HG03064 (cell line): ENCODE results near the gene SORCS3.

Experiments
- ATAC-seq: cut with Tn5 transposase; IDR thresholded peaks from one replicate; pipeline ENCODE4 v1.9.1; 2021; ENCODE audit warnings: low read depth; ENCODE audit not compliant: unreplicated experiment

SORCS3 gene

DNA sequence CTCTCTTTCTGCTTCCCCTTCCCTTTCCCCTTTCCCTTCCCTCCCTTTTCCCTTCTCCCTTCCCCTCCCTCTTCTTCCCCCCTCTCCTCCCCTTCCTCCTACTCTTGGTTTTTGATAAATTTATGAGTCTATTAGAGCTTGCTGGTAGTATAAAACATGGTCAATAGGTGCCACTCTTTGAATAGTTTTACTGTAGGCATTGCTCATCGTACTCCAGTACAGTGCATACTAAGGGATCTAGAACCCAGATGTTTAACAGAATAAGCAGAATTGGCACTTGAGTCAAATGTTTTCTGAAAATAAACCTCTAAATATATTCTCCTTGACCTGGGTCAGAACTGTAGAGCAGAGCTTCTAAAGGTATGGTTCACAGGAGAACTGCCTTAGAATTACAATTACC lies 126.7 kb downstream of the SORCS3 start:
- ATAC-seq = no peak

DNA sequence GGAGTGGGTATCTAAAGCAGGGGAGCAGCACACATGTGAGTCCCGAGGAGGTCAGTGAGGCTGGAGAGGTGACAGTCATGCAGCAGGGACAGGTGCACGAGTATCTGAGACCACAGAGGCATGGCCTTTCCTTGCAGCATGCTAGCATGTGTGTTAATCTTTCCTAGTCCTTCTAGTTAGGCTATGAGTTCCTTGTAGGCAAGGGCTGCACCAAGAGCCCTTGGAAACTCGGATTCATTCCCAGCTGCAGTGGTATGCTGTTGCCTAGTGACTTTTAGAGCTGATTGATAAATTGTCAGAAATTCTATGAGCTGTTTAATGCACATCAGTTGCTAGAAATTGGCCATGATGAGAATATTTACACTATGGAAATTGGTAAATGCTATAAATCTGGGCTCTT lies 132.0 kb downstream of the SORCS3 start:
- no peak for ATAC-seq

GRCh38 chr10:104774234-104774633 lies 133.1 kb downstream of the SORCS3 start:
- no peak for ATAC-seq

DNA sequence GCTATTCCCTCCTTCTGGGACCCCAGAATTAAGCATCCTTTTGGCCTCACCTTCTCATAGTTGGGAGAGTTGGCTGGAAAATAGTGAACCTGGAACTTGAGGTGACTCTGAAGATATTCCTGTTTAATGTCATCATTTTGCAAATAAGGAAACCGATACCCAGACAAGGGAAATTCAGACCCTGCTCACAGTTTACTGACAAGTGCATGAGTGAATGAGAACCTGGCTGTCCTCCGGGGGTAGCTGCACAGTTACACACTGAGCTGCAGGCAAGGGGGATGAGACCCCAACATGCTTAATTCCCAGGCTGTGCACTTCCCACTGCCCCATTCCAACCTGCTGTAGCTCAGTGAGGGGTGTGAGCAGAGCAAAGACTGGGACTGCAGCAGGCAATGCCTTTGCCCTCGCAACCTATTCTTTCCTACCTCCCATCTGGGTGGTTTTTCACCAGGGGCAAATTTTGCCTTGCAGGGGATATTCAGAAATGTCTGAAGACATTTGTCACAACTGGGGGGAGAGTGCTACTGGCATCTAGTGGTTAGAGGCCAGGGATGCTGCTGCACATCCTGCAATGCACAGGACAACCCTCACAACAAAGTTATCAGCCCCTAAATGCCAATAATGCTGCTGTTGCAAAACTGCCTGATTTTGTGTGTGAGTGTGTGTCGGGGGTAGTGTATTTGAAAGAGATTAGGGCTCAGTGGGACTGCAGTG lies 136.2 kb downstream of the SORCS3 start:
- no peak for ATAC-seq

- no peak for ATAC-seq
These were observed 137.3 kb downstream of the SORCS3 start for GRCh38 chr10:104778371-104778770.

GRCh38 chr10:104779701-104780100 lies 138.6 kb downstream of the SORCS3 start:
- no peak for ATAC-seq

DNA sequence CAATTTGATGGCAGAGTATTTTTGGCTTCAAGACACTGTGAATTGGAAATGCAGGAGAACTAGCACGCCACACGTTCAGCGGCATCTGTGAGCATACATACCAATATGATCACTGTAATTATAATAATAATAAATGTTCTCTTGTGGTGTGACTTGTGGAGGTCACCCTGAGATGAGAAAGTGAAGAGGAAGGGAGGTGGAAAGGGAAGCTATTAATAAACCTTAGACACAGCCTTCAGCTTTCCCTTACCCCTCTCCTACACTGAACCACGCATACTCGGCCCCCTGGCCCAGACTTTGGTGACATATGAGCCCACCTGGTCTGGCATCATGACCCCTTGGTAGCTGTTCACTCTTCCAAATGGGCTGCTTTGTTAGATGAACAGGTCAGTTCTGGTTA lies 139.1 kb downstream of the SORCS3 start:
- no peak for ATAC-seq

DNA sequence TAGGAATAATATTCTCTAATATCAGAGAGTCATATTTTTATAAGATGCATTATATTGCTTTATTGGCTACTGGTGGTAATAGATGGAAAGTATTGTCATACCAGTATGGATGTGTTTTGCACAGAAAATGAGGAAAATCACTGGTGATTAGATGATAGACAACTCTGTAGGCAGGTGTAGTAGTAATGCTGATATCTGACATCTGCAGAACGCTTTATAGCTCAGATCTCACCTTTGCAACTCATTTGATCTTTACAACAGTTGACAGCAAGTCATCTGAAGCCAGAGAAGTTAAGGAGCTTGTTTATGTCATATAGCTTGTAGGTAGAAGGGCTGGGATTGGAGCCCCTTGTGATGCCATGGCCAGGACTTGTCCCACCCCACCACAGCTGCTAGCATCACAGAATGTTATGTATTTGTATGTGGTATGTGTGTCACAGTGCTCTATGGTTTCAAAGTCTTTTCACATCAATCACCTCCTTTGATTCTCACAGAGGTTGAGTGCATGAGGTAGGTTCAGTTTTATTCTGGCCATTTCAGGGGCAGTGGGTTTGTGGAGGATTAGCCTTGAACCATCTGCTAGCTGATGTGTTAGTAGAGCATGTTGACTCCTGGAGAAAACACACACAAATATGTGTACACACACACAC lies 140.0 kb downstream of the SORCS3 start:
- no peak for ATAC-seq

GRCh38 chr10:104784452-104784851 lies 143.4 kb downstream of the SORCS3 start:
- no peak for ATAC-seq

GRCh38 chr10:104791471-104791870 lies 150.4 kb downstream of the SORCS3 start:
- ATAC-seq = no peak

- no peak for ATAC-seq
These were observed 154.3 kb downstream of the SORCS3 start for GRCh38 chr10:104795411-104795810.

DNA sequence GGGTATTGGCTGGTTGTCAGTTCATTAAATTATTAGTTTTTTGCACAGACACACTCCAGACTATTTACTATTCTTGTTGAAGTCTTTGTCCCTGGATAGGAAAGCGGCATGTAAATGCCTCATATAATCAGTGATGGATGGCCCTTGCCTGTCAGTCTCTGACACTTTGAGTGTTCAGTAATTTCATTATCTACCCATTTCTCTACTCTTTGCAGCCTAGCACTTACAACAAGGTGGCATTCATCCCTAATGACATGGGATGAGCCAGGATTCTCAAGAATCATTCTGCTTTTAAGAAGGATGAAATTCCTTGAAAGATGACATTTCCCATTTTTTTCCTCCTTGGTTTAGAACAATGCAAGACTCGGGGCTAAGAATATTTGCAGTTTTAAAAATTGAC lies 155.7 kb downstream of the SORCS3 start:
- ATAC-seq = no peak

- no peak for ATAC-seq
These were observed 161.9 kb downstream of the SORCS3 start for GRCh38 chr10:104802941-104803340.

DNA sequence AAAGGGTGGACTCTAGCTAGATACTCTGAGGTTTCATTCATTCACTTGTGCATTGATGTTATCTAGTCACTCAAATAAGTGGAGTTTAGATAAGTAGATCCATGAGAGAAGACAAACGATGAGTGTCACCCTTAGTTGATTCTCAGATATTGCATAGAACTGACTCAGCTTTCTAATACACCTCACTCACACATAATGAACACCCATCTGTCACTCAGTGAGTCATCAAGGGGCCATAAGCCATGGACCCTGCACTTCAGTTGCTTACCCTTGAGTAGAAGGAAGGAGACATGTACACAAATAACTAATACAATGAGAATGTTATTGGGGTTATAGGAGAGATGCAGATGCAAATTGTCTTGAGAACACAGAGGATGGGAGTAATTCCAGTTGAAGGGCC lies 163.8 kb downstream of the SORCS3 start:
- ATAC-seq = no peak

DNA sequence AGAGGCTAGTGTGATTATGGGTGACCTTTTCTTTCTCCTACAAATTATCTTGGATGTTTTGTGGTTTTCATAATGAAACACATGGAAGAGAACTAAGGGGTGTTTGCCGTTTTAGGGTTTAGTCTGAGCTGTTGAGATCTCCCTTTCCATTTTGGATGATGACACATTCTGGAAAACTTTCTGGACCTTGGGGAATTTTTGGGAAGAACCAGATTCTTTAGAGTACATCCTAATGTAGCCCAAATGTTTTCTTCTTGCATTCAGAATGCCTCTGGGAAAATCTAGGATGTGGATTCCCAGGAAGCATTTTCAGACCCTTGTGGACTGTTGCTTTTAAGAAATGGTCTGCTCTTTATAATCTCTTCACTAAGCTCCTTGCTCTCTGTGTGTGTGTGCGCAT lies 165.7 kb downstream of the SORCS3 start:
- no peak for ATAC-seq

GRCh38 chr10:104807581-104808310 lies 166.7 kb downstream of the SORCS3 start:
- no peak for ATAC-seq

- peak; percentile 72 for ATAC-seq
These were observed 168.4 kb downstream of the SORCS3 start for GRCh38 chr10:104809288-104810090.

DNA sequence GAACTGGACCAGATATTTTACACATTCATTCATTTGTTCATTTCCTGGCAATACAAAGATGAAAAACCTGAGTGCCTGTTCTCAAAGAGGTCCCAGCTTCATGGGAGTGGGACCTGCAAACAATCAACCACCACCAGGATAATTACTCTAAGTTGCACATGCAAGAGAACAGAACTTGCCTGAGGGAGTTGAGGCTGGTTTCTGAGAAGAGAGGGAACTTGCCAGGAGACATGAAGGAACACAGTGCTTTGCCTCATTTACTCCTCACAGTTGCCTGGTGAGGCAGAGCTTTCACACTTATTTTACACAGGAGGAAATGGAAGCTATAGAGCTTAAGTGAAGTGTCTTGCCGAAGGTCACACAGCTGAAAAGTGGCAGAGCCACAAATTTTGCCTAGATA lies 170.1 kb downstream of the SORCS3 start:
- no peak for ATAC-seq

- no peak for ATAC-seq
These were observed 175.4 kb downstream of the SORCS3 start for GRCh38 chr10:104816501-104816900.

DNA sequence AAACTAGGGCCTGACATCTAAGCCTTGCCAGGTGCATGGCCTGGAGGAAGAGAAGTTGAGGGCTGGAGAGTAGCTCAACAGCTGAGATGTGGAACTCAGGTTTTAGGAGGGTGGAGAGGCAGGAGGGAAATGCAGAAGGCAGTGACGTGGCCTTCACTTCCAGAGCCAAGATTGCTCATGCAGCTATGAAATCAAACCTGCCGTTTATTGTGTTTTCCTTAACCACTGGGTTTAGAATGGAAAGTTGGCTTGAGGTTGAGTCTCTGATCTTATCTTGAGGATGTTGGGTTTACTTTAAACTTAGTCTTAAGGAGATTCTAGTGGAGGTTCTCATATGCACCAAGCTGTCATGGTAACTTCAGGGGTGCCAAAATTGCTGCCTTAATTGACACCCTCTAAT lies 178.6 kb downstream of the SORCS3 start:
- no peak for ATAC-seq

GRCh38 chr10:104822088-104822487 lies 181.0 kb downstream of the SORCS3 start:
- no peak for ATAC-seq
